ENCODE results near the gene LILRB4.
"Not testable (repeated sequence)": the region's sequence is repeated elsewhere in the genome, so short reads cannot be mapped to it uniquely, and the experiment has no call there.

LILRB4 gene

GRCh38 chr19:54696766-54697165 lies 34.0 kb downstream of the LILRB4 start:
- DNase-seq, result no peak

GRCh38 chr19:54697716-54698115 lies 34.9 kb downstream of the LILRB4 start:
- not testable (repeated sequence) for DNase-seq

GRCh38 chr19:54704928-54705327 lies 42.1 kb downstream of the LILRB4 start:
- no peak for DNase-seq

- no peak for DNase-seq
These were observed 45.2 kb downstream of the LILRB4 start for GRCh38 chr19:54707962-54708361.

GRCh38 chr19:54708781-54709180 lies 46.0 kb downstream of the LILRB4 start:
- DNase-seq, result no peak

GRCh38 chr19:54709212-54709948 lies 46.6 kb downstream of the LILRB4 start:
- DNase-seq, result no peak

GRCh38 chr19:54709956-54710355 lies 47.2 kb downstream of the LILRB4 start:
- not testable (repeated sequence) for DNase-seq

Measured in activated CD4-positive, alpha-beta T cell treated with anti-CD3 and anti-CD28 coated beads for 48 hours (primary cell).